Naive B cell (primary cell): ENCODE measurements around the gene ABHD6. TPM values are rescaled to one million over a fixed set of nuclear protein-coding genes. Genes with fewer than 3 reads are reported as not detected.
A peak's percentile ranks its signal among the peaks of the same experiment; 100 is the strongest.
"Not testable (repeated sequence)": the region's sequence is repeated elsewhere in the genome, so short reads cannot be mapped to it uniquely, and the experiment has no call there.

Experiments used
- ATAC-seq, 2 donors: fragments of 150-1000 bp; cut with Tn5 transposase; 2 replicates each; pipeline ENCODE4 v1.10.0; 2021; ENCODE audit warnings: low read depth in 2 of 2, mild to moderate bottlenecking in 2 of 2, moderate library complexity in 2 of 2
- DNase-seq: peaks from one replicate; pipeline ENCODE4 v3.0.0; 2022
- H3K27ac Mint-ChIP-seq, 6 donors: one replicate each; pipeline ENCODE4 v1.8.0; 2020 to 2022; ENCODE audit warnings: mild to moderate bottlenecking in 6 of 6, mixed read lengths in 6 of 6, moderate library complexity in 5 of 6, inconsistent platforms in 2 of 6
- H3K27me3 Mint-ChIP-seq, 3 donors: one replicate each; pipeline ENCODE4 v1.8.0; 2021 to 2022; ENCODE audit warnings: mixed read lengths in 3 of 3, mild to moderate bottlenecking in 1 of 3
- H3K36me3 Mint-ChIP-seq, 2 donors: one replicate each; pipeline ENCODE4 v1.8.0; 2020 to 2022; ENCODE audit warnings: mixed read lengths in 2 of 2, inconsistent platforms in 1 of 2, mild to moderate bottlenecking in 1 of 2
- H3K4me1 Mint-ChIP-seq, 3 donors: one replicate each; pipeline ENCODE4 v1.8.0; 2020 to 2022; ENCODE audit warnings: mixed read lengths in 3 of 3, inconsistent platforms in 1 of 3, mild to moderate bottlenecking in 1 of 3, moderate library complexity in 1 of 3
- H3K4me3 Mint-ChIP-seq, 8 donors: one replicate each; pipeline ENCODE4 v1.8.0; 2020 to 2022; ENCODE audit warnings: mild to moderate bottlenecking in 8 of 8, mixed read lengths in 8 of 8, moderate library complexity in 8 of 8, inconsistent platforms in 2 of 8
- H3K9me3 Mint-ChIP-seq, 7 donors: one replicate each; pipeline ENCODE4 v1.8.0; 2020 to 2022; ENCODE audit warnings: mixed read lengths in 7 of 7, mild to moderate bottlenecking in 5 of 7, inconsistent platforms in 2 of 7, moderate library complexity in 1 of 7
- polyA plus RNA-seq, 6 donors: library from polyadenylated mRNA; unstranded; fragments of 300-500 nt; fragmentation: Illumina TruSeq; gene quantifications; one replicate each; pipeline ENCODE4 v1.2.3, GENCODE V29; 2021; ENCODE audit warnings: low read depth in 6 of 6

ABHD6 gene
- polyA plus RNA-seq, 6 donors from 2014 or later, result 2.8 to 12.7 (median 10.2) TPM

DNA sequence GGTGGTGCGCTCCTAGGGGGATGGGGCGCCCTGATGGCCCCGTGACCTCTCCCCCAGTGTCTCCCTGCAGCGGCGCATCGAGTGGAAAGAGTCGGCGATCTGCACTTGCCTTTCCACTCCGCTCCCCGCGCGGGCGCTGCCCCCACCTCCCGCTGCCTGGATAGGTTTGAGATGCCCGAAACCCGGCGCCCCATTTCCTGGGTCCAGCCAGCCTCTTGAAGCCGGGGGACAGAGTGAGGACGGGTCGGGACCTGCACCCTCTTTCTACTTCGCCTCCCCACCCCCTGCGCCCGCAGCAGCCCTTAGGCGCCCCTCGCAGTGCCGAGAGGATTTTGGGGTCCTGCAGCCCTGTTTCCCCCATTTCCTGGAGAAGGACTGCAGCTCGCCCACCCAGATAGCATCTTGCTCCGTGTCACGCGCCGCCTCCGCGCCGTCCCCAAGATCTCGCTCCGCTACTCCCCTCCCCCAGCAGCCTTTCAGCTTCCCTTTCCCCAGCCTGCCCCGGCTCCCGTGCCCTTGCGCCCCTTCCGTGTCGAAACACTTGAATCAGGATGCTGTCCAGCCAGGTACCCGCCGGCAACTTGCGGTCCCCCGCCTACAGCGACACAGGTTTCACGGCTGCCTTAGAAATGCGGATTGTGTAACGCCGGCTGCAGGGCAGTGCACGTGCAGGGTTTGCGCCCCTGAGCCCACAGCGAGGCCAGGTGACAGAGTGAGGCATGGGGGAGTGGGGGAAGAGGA lies 519 bp downstream of the ABHD6 start:
- Mint-ChIP-seq H3K36me3 (no peaks in the 10 kb centered on the region), H3K9me3 (no peaks in the 10 kb centered on the region), H3K27me3 (no peaks in the 10 kb centered on the region), H3K4me3 (peak overlapping the region; percentile 92 to 97 (median 94)), H3K4me1 (peaks cover 32 to 63% (median 57%) of the 10 kb centered on the region in 3 donors), H3K27ac (peak overlapping the region; percentile 66 to 95 (median 86))
- DNase-seq, result peak; percentile 43
- ATAC-seq, result peak; percentile 46

DNA sequence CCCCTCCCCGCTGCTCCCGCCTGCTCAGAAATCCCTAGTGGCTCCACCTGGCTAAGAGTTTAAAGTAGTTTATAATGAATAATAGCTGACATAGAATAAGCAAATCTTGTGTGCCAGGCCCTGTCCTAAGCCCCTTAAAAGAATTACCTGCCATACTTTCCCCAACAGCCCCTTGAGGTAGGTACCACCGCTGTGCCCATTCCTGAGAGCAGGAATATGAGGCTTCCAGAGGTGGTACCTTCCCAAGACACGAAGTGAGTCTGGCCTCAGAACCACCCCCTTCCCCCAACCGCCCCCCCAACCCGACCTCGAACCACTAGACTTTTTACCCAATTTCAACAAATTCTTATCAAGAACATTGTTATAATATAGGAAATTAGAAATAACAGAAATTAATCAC lies 1.2 kb downstream of the ABHD6 start:
- H3K4me1 Mint-ChIP-seq, result peaks cover 27 to 56% (median 52%) of the 10 kb centered on the region in 3 donors
- H3K36me3 Mint-ChIP-seq, result no peaks in the 10 kb centered on the region
- H3K9me3 Mint-ChIP-seq, result no peaks in the 10 kb centered on the region
- peak overlapping the region; percentile 92 to 97 (median 94) for H3K4me3 Mint-ChIP-seq
- peak overlapping the region in 3 of 6 donors; percentile 69 to 83 (median 74) for H3K27ac Mint-ChIP-seq
- DNase-seq, result no peak
- no peak for ATAC-seq
- no peaks in the 10 kb centered on the region for H3K27me3 Mint-ChIP-seq

DNA sequence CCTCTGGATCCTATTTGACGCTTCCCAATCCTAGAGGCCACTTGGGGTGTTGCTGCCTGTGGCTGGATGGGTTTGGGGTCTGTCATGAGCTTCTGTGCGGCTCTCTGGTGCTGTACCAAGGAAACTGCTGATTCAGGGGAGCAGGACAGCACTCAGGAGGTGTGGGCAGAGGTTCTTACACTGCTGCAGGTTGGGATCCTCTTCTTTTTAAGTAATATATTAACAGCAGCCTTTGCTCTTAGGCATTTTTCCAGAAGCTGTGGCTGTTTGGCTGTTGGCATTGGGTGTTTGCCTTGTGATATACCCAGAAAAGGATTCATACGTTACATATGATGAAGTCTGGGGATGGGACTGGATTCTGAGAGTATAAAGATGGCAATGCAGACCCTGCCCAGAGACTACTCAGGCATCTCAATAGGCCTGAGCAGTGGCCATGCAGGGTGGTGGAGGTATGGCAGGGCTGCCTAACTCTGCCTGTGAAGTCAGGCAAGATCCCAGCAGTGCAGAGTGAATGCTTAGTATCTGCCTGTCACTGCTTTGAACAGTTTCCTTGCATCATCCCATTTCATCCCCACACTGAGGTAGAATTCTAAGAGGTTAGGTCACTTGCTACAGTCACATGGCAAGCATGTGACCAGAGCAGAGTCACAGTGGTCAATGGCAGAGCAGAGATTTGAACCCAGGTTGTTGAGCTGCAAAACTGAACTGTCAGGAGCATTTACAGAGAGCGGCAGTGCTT lies 3.9 kb downstream of the ABHD6 start:
- H3K36me3 Mint-ChIP-seq, result no peaks in the 10 kb centered on the region
- peak overlapping the region in 3 of 8 donors; percentile 6 to 56 (median 25) for H3K4me3 Mint-ChIP-seq
- no peak for ATAC-seq
- H3K27me3 Mint-ChIP-seq, result no peaks in the 10 kb centered on the region
- peaks cover 21 to 57% (median 40%) of the 10 kb centered on the region in 3 donors for H3K4me1 Mint-ChIP-seq
- no peaks in the 10 kb centered on the region for H3K9me3 Mint-ChIP-seq
- DNase-seq, result no peak
- peak overlapping the region in 2 of 6 donors; percentile 47 to 89 for H3K27ac Mint-ChIP-seq

DNA sequence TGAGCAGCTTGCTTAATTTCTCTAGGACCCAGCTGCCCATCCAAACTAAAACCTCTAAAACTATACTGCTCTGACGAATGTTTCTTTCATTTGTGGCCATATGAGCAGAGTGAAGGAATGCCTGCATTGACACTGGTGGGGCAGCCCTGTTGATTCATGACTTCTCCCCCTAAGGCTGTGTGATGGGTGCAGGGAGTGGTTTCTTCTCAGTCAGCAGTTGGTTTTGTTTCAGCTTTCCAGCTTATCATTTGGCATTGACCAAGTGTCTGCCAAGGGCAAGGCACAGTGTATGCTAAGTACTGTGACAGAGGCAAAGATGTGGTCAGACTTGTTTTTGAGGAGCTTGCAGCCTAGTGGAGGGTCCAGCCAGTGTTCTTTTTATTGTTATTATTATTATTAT lies 4.7 kb downstream of the ABHD6 start:
- DNase-seq (no peak), ATAC-seq (no peak)
- Mint-ChIP-seq H3K27me3 (no peaks in the 10 kb centered on the region), H3K36me3 (no peaks in the 10 kb centered on the region), H3K9me3 (no peaks in the 10 kb centered on the region), H3K4me1 (peaks cover 18 to 54% (median 34%) of the 10 kb centered on the region in 3 donors), H3K27ac (no peak overlapping the region), H3K4me3 (peak overlapping the region in 1 of 8 donors; percentile 25)

DNA sequence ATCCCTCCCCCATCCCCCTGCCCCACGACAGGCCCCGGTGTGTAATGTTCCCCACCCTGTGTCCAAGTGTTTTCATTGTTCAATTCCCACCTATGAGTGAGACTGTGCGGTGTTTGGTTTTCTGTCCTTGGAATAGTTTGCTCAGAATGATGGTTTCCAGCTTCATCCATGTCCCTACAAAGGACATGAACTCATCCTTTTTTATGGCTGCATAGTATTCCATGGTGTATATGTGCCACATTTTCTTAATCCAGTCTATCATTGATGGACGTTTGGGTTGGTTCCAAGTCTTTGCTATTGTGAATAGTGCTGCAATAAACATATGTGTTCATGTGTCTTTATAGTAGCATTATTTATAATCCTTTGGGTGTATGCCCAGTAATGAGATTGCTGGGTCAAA lies 5.3 kb downstream of the ABHD6 start:
- H3K4me1 Mint-ChIP-seq, result peaks cover 19 to 54% (median 34%) of the 10 kb centered on the region in 3 donors
- H3K27me3 Mint-ChIP-seq, ATAC-seq, H3K4me3 Mint-ChIP-seq, H3K36me3 Mint-ChIP-seq, H3K27ac Mint-ChIP-seq, H3K9me3 Mint-ChIP-seq, DNase-seq: not testable (repeated sequence)

DNA sequence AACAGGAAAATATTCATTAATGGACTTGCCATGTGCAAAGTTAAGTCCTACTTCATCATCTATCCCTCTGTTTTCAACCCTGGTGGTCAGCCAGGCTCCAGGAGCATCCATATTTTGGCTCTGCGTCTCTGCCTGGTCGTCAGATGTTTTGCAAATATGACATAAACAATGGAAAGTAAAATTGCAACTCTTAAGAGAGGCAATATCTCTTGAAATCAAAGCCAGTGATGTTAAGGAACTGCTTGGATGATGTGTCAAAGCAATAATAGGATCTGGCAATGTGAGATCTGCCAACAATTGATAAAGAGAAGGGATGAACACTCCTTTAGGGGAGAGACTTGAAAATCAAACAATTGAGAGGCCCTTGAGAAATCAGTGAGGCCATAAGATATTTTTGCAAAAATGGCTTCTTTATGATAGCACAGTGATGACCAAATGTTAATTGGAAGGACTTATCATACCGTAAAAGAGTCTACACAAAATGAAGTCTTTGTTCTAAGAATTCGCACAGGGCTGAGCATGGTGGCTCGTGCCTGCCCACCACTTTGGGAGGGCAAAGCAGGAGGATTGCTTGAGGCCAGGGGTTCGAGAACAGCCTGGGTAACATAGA lies 6.5 kb downstream of the ABHD6 start:
- ATAC-seq, result no peak
- Mint-ChIP-seq H3K4me1 (peaks cover 23 to 57% (median 35%) of the 10 kb centered on the region in 3 donors), H3K4me3 (no peak overlapping the region), H3K27ac (no peak overlapping the region), H3K27me3 (no peaks in the 10 kb centered on the region), H3K36me3 (no peaks in the 10 kb centered on the region), H3K9me3 (no peaks in the 10 kb centered on the region)
- DNase-seq, result no peak

DNA sequence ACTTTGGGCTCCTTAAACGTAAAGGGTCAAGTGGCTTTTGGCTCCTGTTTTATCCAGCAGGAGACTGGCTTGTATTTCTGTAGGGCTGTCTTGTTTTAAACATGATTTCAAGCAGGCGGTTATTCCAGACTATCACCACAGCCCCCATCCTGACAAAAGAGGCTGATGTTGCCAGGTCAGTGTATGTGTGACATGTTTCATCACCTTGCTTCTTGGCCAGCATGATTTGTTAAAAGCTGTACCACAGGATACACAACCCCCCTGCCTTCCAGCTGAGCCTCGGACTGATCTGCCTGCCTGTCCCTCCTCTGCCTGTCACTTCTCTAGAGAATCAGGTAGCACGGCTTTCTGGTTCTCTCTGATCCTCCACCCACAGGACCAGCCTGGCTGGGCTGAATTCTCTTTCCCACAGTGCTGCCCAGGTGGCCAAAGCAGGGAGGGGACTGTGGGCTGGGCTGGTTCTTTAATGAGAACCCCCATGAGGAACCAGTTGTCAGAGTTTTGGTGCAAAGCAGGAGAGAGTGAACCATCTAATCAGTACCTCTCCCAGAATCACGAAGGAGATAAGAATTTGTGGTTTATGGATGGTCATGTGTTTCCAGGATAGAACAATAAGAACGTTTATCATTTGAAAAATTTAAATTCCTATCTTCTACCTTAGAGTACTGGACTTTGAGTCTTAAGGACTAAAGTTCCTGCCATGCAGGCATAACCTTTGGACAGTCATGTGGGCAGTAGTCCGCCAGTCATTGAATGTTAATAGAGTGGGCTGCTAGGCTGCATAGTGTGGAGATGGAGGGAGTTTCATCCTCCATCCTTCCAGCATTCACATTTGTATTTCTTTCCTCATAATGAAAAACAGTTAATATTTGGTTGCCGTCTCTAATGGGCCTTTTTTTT lies 8.8 kb downstream of the ABHD6 start:
- no peaks in the 10 kb centered on the region for H3K9me3 Mint-ChIP-seq
- no peaks in the 10 kb centered on the region for H3K27me3 Mint-ChIP-seq
- ATAC-seq, result no peak
- H3K4me3 Mint-ChIP-seq, result no peak overlapping the region
- peak overlapping the region in 4 of 6 donors; percentile 12 to 76 (median 62) for H3K27ac Mint-ChIP-seq
- H3K36me3 Mint-ChIP-seq, result no peaks in the 10 kb centered on the region
- peaks cover 29 to 49% (median 32%) of the 10 kb centered on the region in 3 donors for H3K4me1 Mint-ChIP-seq
- DNase-seq, result no peak

DNA sequence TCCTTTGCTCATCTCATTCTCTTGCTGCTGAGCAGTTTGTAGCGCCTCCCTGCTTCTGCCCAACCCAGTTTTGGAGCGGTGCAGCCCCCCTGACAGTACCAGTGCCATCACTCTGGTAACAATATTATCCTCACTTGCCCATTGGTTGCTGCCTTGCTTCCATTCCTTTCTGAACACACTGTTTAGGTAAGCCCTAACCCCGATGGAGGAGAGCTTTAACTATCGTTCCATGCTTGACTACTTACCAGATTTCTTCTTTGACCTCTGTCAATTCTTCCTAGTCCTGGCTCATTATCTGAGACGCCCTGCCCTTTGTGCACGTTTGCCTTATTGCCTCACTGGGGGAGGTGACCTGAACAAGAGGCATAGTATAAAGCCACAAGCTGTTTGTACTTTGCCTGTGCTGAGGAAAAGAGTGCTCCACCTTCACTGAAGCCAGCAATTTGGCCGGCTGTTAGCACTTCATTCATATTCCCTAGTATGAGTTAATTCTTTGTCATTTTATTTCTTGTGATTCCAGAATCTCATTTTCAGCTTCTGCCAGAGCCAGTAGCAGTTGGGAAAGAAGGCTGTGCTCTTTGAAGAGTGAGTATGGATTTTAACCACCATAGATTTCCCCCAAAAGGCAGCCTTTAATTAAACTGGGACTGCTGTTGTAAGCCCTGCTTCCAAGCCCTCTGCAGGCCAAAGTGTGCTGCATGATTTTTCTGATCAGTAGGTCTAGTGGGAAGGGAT lies 11.9 kb downstream of the ABHD6 start:
- ATAC-seq (peak; percentile 84 to 89), DNase-seq (no peak)
- Mint-ChIP-seq H3K27ac (peak overlapping the region; percentile 43 to 92 (median 77)), H3K9me3 (no peaks in the 10 kb centered on the region), H3K4me1 (peaks cover 23 to 34% (median 24%) of the 10 kb centered on the region in 3 donors), H3K36me3 (peaks cover 0 to 5% of the 10 kb centered on the region in 2 donors), H3K27me3 (no peaks in the 10 kb centered on the region), H3K4me3 (peak overlapping the region in 3 of 8 donors; percentile 38 to 50 (median 48))

DNA sequence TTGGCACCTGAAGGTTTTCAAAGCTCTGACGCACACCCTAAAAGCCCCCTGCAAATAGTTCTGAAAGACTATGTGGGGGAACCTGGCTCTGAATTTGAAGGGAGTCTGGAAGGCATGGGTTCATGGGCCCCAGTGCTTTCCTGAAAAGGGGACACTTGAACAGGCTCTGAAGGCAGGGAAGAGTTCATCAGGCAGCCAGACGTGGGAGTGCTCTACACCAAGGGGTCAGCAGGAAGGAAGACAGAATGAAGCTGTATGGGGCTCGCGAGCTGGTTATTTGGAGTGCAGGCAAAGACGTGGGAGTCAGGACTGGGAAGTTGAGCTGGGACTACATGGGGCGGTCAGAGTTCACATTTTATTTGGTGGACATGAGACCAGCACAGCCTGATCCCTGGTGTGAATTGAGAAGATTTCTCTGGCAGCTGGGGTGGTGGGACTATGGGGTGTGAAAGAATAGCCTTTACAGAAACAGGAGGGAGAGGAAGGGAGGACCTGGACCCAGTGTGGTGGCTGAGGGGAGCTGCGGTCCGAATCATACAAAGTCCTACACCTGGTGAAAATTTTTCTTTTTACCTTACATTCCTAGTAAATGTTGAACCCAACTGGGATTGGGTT lies 12.6 kb downstream of the ABHD6 start:
- Mint-ChIP-seq H3K36me3 (peaks cover 0 to 5% of the 10 kb centered on the region in 2 donors), H3K27ac (peak overlapping the region in 5 of 6 donors; percentile 30 to 82 (median 65)), H3K9me3 (no peaks in the 10 kb centered on the region), H3K4me1 (peaks cover 23 to 34% (median 24%) of the 10 kb centered on the region in 3 donors), H3K4me3 (no peak overlapping the region), H3K27me3 (no peaks in the 10 kb centered on the region)
- ATAC-seq (no peak), DNase-seq (no peak)

DNA sequence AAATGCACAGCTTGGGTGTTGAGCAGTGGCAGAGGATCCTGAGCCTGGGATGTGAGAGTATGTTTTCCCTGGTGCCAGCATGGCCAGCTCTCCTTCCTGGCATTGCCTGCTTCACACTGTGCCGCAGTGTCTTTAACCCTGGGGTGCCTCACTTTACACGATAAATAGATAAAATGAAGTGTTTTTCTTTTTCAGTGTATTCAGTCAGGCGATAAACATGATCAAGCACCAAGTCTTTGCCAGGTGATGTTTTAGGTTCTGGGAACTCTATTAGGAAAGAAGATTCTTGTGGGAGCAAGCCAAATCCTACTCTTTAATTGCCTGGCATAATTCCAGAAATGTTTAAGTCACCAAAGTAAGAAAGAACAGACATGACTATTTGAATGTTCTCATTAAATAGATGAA lies 14.0 kb downstream of the ABHD6 start:
- DNase-seq (no peak), ATAC-seq (no peak)
- H3K36me3 Mint-ChIP-seq, result peaks cover 7 to 13% of the 10 kb centered on the region in 2 donors
- H3K9me3 Mint-ChIP-seq, result no peaks in the 10 kb centered on the region
- peak overlapping the region in 1 of 6 donors; percentile 76 for H3K27ac Mint-ChIP-seq
- no peaks in the 10 kb centered on the region for H3K27me3 Mint-ChIP-seq
- H3K4me3 Mint-ChIP-seq, result no peak overlapping the region
- peaks cover 22 to 28% (median 22%) of the 10 kb centered on the region in 3 donors for H3K4me1 Mint-ChIP-seq

DNA sequence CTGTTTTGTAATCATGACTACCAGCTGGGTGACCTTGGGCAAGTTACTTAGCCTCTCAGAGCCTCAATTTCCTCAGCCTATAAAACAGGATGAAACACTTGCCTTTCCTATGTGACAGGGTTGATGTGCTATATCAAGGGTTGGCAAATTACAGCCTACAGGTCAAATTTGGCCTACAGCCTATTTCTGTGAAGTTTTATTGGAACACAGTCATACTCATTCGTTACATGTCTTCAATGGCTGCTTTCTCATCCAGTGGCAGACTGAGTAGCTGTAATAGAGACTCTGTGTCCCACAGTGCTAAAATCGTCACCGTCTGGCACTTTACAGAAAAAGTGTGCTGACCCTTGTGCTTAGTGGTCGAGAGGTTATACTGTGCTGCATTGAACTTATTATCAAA lies 16.6 kb downstream of the ABHD6 start:
- H3K27ac Mint-ChIP-seq, result no peak overlapping the region
- ATAC-seq (no peak), DNase-seq (no peak)
- H3K4me1 Mint-ChIP-seq, result peaks cover 7 to 15% (median 12%) of the 10 kb centered on the region in 3 donors
- H3K4me3 Mint-ChIP-seq, result no peak overlapping the region
- no peaks in the 10 kb centered on the region for H3K9me3 Mint-ChIP-seq
- no peaks in the 10 kb centered on the region for H3K27me3 Mint-ChIP-seq
- H3K36me3 Mint-ChIP-seq, result peaks cover 15 to 20% of the 10 kb centered on the region in 2 donors

DNA sequence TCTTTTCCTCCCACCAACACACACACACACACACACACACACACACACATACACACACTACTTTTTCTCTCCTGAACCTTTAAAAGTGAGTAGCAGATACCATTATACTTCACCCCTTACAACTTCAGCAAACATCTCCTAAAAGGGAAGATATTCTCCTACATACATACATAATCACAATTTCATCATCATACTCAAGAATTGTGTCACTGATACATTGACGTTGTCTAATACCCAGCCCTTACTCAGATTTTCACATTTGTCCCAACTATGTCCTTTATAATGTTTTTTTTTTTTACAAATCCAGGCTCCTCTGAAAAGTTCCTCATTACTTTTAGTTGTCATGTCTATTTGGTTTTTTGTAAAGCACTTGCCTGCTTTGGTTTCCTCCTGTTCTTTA lies 18.5 kb downstream of the ABHD6 start:
- Mint-ChIP-seq H3K4me1 (peaks cover 0 to 9% (median 4%) of the 10 kb centered on the region in 3 donors), H3K27ac (peak overlapping the region in 4 of 6 donors; percentile 29 to 74 (median 59)), H3K36me3 (peaks cover 15 to 26% of the 10 kb centered on the region in 2 donors), H3K27me3 (no peaks in the 10 kb centered on the region), H3K9me3 (no peaks in the 10 kb centered on the region), H3K4me3 (peak overlapping the region in 1 of 8 donors; percentile 39)
- ATAC-seq (no peak), DNase-seq (no peak)
